ENCODE measurements around the gene PIK3C2G. TPM values are rescaled to one million over a fixed set of nuclear protein-coding genes. Genes with fewer than 3 reads are reported as not detected.

Gene PIK3C2G
- total RNA-seq, 1 experiment from 2014 or later = not detected

DNA sequence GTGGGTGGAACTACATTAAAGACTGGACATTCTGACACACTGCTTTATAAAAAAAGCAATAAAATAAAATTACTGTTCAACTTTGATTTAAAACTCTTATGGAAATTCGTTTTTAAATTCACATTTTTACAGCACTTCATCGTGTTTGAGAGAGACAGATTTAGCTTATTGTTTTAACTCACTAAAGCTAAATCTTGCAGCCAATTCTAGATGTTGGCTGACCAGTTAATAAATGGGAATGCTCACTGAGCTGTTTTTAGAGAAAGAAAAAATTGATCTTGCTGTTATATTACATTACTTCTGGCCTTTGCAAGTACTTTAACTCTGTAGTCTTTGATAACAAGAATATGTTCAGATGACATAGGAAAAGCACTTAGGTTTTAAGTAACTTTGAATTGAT lies 319.4 kb downstream of the PIK3C2G start:
- Histone ChIP-seq H3K4me2 (ENCODE audit: low read length) (no peak overlapping the region), H3K27me3 (ENCODE audit: insufficient read depth, low read length) (no peaks in the 10 kb centered on the region), H3K4me3 (replicated peaks in 1 of 2; ENCODE audit: low read depth in 1 of 2, low read length in 2 of 2) (no peak overlapping the region), H3K9me3 (ENCODE audit: control insufficient read depth in 1 of 2, insufficient read depth in 1 of 2, low read depth in 1 of 2, low read length in 2 of 2) (no peaks in the 10 kb centered on the region), H3K9ac (ENCODE audit: low read length) (no peak overlapping the region), H3K9me2 (ENCODE audit: insufficient read depth) (no peaks in the 10 kb centered on the region), H3K27ac (ENCODE audit: low read depth, low read length) (no peak overlapping the region), H4K20me1 (ENCODE audit: insufficient read depth) (no peaks in the 10 kb centered on the region), H3K79me2 (ENCODE audit: insufficient read depth, low read length) (no peaks in the 10 kb centered on the region), H3K36me3 (ENCODE audit: control insufficient read depth in 1 of 2, insufficient read depth in 2 of 2, low read length in 2 of 2) (no peaks in the 10 kb centered on the region), H3K4me1 (ENCODE audit: control insufficient read depth in 1 of 2, insufficient read depth in 2 of 2, low read length in 2 of 2) (no peaks in the 10 kb centered on the region), H2AFZ (ENCODE audit: low read depth, low read length, poor library complexity, severe bottlenecking) (no peak overlapping the region)
- TF ChIP-seq EZH2 (IDR thresholded peaks at IDR 0.05) = no peak
- TF ChIP-seq CBX3 (IDR thresholded peaks at IDR 0.05; ENCODE audit: low read depth) = no peak
- TF ChIP-seq POLR2A (IDR thresholded peaks at IDR 0.05; ENCODE audit: borderline replicate concordance, extremely low read depth, insufficient read depth, insufficient read length) = no peak
- no peak for TF ChIP-seq POLR2AphosphoS5 (IDR thresholded peaks at IDR 0.05; ENCODE audit: low read depth, low read length)
- no peak for TF ChIP-seq TCF7L2 (IDR thresholded peaks at IDR 0.05; ENCODE audit: borderline replicate concordance, extremely low read depth, insufficient read depth, insufficient read length)
- TF ChIP-seq, protein P1, sequence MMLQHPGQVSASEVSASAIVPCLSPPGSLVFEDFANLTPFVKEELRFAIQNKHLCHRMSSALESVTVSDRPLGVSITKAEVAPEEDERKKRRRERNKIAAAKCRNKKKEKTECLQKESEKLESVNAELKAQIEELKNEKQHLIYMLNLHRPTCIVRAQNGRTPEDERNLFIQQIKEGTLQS (IDR thresholded peaks at IDR 0.05) = no peak
- TF ChIP-seq YY1 (IDR thresholded peaks at IDR 0.05; ENCODE audit: extremely low read depth, insufficient replicate concordance, low read depth, low read length) = no peak
- TF ChIP-seq, protein P2, sequence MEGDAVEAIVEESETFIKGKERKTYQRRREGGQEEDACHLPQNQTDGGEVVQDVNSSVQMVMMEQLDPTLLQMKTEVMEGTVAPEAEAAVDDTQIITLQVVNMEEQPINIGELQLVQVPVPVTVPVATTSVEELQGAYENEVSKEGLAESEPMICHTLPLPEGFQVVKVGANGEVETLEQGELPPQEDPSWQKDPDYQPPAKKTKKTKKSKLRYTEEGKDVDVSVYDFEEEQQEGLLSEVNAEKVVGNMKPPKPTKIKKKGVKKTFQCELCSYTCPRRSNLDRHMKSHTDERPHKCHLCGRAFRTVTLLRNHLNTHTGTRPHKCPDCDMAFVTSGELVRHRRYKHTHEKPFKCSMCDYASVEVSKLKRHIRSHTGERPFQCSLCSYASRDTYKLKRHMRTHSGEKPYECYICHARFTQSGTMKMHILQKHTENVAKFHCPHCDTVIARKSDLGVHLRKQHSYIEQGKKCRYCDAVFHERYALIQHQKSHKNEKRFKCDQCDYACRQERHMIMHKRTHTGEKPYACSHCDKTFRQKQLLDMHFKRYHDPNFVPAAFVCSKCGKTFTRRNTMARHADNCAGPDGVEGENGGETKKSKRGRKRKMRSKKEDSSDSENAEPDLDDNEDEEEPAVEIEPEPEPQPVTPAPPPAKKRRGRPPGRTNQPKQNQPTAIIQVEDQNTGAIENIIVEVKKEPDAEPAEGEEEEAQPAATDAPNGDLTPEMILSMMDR (IDR thresholded peaks at IDR 0.05 in 2 of 3, conservative IDR thresholded peaks at IDR 0.05 in 1 of 3; ENCODE audit: borderline replicate concordance in 1 of 3, insufficient read depth in 1 of 3, low read depth in 2 of 3, low read length in 2 of 3) = no peak
- TF ChIP-seq EGR1 (IDR thresholded peaks at IDR 0.05; ENCODE audit: low read depth) = no peak
- no peak for TF ChIP-seq JUND (IDR thresholded peaks at IDR 0.05)
- TF ChIP-seq, protein P3, sequence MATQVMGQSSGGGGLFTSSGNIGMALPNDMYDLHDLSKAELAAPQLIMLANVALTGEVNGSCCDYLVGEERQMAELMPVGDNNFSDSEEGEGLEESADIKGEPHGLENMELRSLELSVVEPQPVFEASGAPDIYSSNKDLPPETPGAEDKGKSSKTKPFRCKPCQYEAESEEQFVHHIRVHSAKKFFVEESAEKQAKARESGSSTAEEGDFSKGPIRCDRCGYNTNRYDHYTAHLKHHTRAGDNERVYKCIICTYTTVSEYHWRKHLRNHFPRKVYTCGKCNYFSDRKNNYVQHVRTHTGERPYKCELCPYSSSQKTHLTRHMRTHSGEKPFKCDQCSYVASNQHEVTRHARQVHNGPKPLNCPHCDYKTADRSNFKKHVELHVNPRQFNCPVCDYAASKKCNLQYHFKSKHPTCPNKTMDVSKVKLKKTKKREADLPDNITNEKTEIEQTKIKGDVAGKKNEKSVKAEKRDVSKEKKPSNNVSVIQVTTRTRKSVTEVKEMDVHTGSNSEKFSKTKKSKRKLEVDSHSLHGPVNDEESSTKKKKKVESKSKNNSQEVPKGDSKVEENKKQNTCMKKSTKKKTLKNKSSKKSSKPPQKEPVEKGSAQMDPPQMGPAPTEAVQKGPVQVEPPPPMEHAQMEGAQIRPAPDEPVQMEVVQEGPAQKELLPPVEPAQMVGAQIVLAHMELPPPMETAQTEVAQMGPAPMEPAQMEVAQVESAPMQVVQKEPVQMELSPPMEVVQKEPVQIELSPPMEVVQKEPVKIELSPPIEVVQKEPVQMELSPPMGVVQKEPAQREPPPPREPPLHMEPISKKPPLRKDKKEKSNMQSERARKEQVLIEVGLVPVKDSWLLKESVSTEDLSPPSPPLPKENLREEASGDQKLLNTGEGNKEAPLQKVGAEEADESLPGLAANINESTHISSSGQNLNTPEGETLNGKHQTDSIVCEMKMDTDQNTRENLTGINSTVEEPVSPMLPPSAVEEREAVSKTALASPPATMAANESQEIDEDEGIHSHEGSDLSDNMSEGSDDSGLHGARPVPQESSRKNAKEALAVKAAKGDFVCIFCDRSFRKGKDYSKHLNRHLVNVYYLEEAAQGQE (IDR thresholded peaks at IDR 0.05; ENCODE audit: low read depth) = no peak
- TF ChIP-seq CEBPB (IDR thresholded peaks at IDR 0.05; ENCODE audit: low read depth) = no peak
- no peak for TF ChIP-seq EZH2phosphoT487 (IDR thresholded peaks at IDR 0.05; ENCODE audit: borderline replicate concordance)
- no peak for TF ChIP-seq SIN3A (IDR thresholded peaks at IDR 0.05; ENCODE audit: low read depth)
- TF ChIP-seq, protein P4, sequence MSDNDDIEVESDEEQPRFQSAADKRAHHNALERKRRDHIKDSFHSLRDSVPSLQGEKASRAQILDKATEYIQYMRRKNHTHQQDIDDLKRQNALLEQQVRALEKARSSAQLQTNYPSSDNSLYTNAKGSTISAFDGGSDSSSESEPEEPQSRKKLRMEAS (IDR thresholded peaks at IDR 0.05) = no peak
- no peak for TF ChIP-seq SRF (IDR thresholded peaks at IDR 0.05; ENCODE audit: low read depth)
- CTCF ChIA-PET = no interaction called here
- RAD21 ChIA-PET (ENCODE audit: low non-redundant PET in 1 of 2, low total read pairs in 2 of 2, uncharacterized antibody in 2 of 2, unreplicated experiment in 2 of 2) = no interaction called here
- no peak for ATAC-seq
- no peak for DNase-seq (ENCODE audit: low read depth, low spot score)
- intact Hi-C loops (cut with micrococcal nuclease) = no loop called here
- no TSS peak for BruUV-seq (replicated peaks)
- POLR2A ChIA-PET = no interaction called here

Measured in HCT116 (cell line).